GM18507 (cell line): ENCODE measurements around the gene TICAM1.
"Not testable (repeated sequence)": the region's sequence is repeated elsewhere in the genome, so short reads cannot be mapped to it uniquely, and the experiment has no call there.

Experiments used
- DNase-seq: peaks from one replicate; pipeline ENCODE4 v3.0.0; 2011; ENCODE audit warnings: low read depth; ENCODE audit not compliant: insufficient read length; ENCODE audit errors: extremely low spot score
- FAIRE-seq: peaks from 2 replicates; lab custom pipeline; 2011; peaks lifted over from hg19 to GRCh38; lab: Jason Lieb, UNC

TICAM1 gene

DNA sequence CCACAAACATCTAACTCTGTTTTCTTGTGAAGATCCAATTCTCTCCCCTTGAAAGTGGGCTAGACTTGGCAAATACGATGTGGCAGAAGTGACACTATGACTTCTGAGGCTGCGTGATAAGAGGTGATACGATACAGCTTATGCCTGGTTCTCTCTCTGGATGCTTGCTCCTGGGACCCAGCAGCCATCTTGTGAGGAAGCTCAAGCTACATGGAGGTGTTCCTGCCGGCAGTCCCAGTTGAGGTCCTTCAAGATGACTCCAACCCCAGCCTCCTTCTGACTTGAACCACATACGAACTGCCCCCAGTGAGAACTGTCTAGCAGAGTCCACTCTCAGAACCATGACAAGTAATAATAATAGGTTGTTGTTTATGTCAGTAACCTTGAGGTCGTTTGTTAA is 50.7 kb downstream of the TICAM1 start:
- no peak for FAIRE-seq

DNA sequence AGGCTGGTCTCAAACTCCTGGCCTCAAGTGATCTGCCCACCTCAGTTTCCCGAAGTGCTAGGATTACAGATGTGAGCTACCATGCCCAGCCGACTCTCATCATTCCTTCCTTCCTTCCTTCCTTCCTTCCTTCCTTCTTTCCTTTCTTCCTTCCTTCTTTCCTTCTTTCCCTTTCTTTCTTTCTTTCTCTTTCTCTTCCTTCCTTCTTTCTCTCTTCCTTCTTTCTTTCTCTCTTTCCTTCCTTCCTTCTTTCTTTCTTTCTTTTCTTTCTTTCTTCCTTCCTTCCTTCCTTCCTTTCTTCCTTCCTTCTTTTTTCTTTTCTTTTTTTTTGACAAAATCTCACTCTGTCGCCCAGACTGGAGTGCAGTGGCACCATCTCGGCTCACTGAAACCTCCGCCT is 53.4 kb downstream of the TICAM1 start:
- not testable (repeated sequence) for DNase-seq, FAIRE-seq

More for the DNA sequence above, 50.7 kb downstream of the TICAM1 start:
- DNase-seq, result no peak

- no peak for FAIRE-seq
- no peak for DNase-seq
Measured at GRCh38 chr19:4776436-4777211, 54.9 kb downstream of the TICAM1 start.

DNA sequence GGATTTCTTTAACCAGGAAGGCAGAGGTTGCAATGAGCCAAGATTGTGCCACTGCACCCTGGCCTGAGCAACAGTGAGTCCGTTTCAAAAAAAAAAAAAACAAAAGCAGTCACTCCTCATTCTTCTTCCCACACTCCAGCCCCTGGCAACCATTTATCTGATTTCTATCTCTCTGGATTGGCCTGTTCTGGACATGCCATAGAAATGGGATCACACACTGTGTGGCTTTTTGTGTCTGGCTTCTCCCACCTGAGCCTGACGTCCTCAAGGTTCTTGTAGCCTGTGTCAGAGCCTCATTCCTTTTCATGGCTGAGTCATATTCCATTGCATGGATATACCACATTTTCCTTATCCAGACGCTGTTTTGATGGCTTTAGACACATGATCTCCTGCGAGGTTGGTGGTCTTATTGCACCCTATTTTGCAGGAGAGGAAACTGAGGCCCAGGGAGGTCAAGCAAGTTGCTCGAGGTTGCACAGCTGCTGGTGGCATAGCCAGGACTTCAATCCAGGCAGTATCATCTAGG is 55.8 kb downstream of the TICAM1 start:
- DNase-seq (no peak), FAIRE-seq (no peak)

DNA sequence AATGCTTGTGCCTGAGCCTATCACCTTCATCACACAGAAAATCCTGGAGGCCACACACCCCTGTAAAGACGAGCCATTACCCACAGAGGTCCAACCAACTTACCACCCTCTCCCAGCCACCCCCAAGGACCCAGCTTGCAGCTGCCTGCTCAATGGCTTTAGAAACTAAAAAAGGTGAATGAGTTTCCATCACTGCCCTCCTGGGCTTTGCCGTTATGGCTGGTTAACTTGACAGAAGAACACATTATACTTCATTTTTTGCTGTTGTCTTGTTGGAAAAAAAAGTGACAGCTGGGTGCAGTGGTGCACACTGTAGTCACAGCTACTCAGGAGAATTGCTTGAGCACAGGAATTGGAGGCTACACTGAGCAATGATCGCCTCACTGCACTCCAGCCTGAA is 57.4 kb downstream of the TICAM1 start:
- no peak for DNase-seq
- FAIRE-seq, result peak; percentile 33

DNA sequence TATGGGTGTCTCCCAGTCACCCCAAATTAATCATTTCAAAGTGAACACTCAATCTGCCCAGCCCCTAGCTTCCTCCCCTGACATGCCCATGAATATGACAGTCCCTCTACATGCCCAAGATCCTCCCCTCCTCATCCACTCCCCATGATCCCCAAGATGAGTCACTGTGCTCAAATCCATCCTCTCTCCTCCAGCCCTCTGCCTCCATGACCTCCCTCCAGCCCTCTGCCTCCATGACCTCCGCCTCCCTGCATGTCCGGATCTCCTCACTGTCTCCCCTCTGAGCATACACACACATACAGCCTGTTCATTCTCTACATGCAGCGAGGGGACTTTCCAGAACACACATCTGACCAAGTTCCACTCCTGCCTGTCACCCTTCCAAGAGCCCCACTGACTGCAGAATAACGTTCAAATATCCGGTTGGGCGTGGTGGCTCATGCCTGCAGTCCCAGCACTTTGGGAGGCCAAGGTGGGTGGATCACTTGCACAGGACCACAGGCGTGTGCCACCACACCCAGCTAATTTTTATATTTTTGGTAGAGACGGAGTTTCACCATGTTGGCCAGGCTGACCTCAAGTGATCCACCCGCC is 58.4 kb downstream of the TICAM1 start:
- FAIRE-seq (no peak), DNase-seq (no peak)

DNA sequence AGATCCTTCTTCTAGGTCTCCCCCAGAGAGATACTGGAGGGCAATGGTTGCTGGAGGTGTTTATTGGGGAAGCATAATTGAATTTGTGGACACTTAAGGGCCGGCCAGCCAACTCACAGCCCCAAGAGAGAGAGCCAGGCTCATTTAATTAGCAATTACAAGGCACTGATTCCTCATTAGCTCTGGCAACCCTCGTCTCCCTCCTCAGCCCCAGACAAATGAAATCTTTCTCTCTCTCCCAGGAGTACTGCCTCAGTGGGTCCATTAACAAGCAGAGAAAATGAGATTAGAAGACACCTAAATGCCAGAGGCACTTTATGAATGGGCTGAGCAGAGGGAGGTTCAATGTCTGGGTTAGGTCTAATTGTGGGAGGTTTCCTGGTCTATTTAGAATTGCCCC is 58.9 kb downstream of the TICAM1 start:
- FAIRE-seq (no peak), DNase-seq (no peak)

DNA sequence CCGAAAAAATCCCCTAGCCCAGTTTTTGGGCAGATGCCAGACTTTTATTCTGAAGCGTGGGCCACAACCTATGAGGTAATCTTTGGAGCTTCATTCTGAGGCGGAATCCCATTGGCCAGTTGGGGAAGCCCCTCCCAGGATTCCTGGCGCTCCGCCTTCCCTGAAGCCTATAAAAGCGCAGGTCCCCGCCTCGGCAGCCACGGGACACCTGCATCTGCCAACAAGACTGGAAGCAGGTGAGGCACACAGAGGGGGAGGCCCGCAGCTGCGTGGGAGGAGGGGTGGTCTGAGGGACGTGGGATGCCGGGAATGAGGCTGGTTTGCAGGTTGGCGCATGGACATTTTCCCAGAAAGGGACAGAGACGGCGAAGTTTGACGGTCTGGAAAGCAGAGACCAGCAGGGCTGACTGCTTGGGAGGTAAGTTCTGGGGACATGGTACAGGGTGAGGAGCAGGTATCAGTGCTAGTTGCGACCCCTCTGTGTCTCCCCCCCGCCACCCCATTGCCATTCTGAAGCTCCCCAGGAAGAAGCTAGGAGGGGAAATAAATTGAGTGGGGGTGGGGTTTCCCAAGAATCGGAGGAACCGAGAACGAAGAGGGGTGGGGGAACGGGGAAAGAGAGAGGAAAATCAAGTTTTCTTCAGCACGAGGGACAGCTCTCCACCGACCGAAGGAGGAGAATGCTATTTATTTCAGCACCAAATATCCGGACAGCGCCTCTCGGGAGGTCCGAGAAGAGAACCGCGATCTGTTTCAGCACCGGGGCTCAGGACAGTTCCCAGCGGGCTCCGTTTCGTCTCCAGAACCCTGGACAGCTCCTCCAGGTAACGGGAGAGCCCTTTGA is 62.4 kb downstream of the TICAM1 start:
- DNase-seq (peak; percentile 64), FAIRE-seq (peak; percentile 82)
